Lower leg skin (tissue), 3 donors: ENCODE measurements around the gene RNF180.

Source experiments
- CTCF ChIP-seq, 3 donors: fragments of 450-650 bp; IDR thresholded peaks; one replicate each; pipeline ENCODE4 v1.5.1; 2016; ENCODE audit warnings: antibody characterized with exemption in 3 of 3, mild to moderate bottlenecking in 3 of 3, moderate library complexity in 2 of 3
- POLR2A ChIP-seq, 2 donors: fragments of 450-650 bp; IDR thresholded peaks; one replicate each; pipeline ENCODE4 v1.6.1; 2016 to 2017; ENCODE audit warnings: antibody characterized with exemption in 2 of 2, mild to moderate bottlenecking in 1 of 2, moderate library complexity in 1 of 2

GRCh38 chr5:64140018-64140417 is 25.6 kb upstream of the RNF180 start:
- TF ChIP-seq POLR2A (IDR thresholded peaks at IDR 0.05) (no peak), CTCF (IDR thresholded peaks at IDR 0.05) (no peak)
